Adrenal gland (tissue), 5 donors: ENCODE results near the gene APH1B.

ENCODE experiments used
- CTCF ChIP-seq, 6 experiments: fragments of 450-650 bp in 4 of 6; fragments of 200-600 bp in 2 of 6; sonication (generic) in 1 of 6; IDR thresholded peaks; 1 replicate in 5 of 6; 2 replicates in 1 of 6; pipeline versions ENCODE4 v1.5.1 to v1.8.0; 2016 to 2021; ENCODE audit warnings: antibody characterized with exemption in 6 of 6, mild to moderate bottlenecking in 2 of 6, moderate library complexity in 1 of 6
- POLR2A ChIP-seq, 2 donors: fragments of 450-650 bp; IDR thresholded peaks; one replicate each; pipeline ENCODE4 v1.6.1; 2017; ENCODE audit warnings: antibody characterized with exemption in 2 of 2, mild to moderate bottlenecking in 2 of 2, moderate library complexity in 1 of 2
- donor health status: DM: no; HTN: no; CAD: no.

- TF ChIP-seq CTCF (IDR thresholded peaks at IDR 0.05): no peak
- no peak for TF ChIP-seq POLR2A (IDR thresholded peaks at IDR 0.05)
These were observed 6.9 kb downstream of the APH1B start for GRCh38 chr15:63284335-63284734.
